NCI-H1105 (cell line): Measurements from ENCODE around the gene GPR31.
"Not testable (repeated sequence)": the region's sequence is repeated elsewhere in the genome, so short reads cannot be mapped to it uniquely, and the experiment has no call there.

Experiments
- DNase-seq: peaks from one replicate; lab custom pipeline; 2025; lab: John Stamatoyannopoulos, UW

GPR31 gene

GRCh38 chr6:167157863-167158262 lies at the start of gene GPR31:
Gene GPR31, minus strand, starts transcription at chr6:167157980. Its CDS starts 149 bp downstream, at chr6:167157831.
- no peak for DNase-seq

GRCh38 chr6:167207527-167207926 lies 49.7 kb upstream of the GPR31 start:
- DNase-seq, result no peak

- not testable (repeated sequence) for DNase-seq
Observed at GRCh38 chr6:167205316-167205715, 47.5 kb upstream of the GPR31 start.

GRCh38 chr6:167204059-167204348 lies 46.2 kb upstream of the GPR31 start:
- not testable (repeated sequence) for DNase-seq

- DNase-seq, result not testable (repeated sequence)
Observed at GRCh38 chr6:167203261-167204058, 45.7 kb upstream of the GPR31 start.

- DNase-seq, result not testable (repeated sequence)
Observed at GRCh38 chr6:167202613-167203012, 44.8 kb upstream of the GPR31 start.

- no peak for DNase-seq
Observed at GRCh38 chr6:167200806-167201205, 43.0 kb upstream of the GPR31 start.

GRCh38 chr6:167195941-167196610 lies 38.3 kb upstream of the GPR31 start:
- DNase-seq, result not testable (repeated sequence)

- not testable (repeated sequence) for DNase-seq
Observed at GRCh38 chr6:167193515-167194125, 35.8 kb upstream of the GPR31 start.

- not testable (repeated sequence) for DNase-seq
Observed at GRCh38 chr6:167191043-167191583, 33.3 kb upstream of the GPR31 start.

- not testable (repeated sequence) for DNase-seq
Observed at GRCh38 chr6:167187275-167187674, 29.5 kb upstream of the GPR31 start.

- not testable (repeated sequence) for DNase-seq
Observed at GRCh38 chr6:167185101-167185500, 27.3 kb upstream of the GPR31 start.

GRCh38 chr6:167182913-167183314 lies 25.1 kb upstream of the GPR31 start:
- DNase-seq, result not testable (repeated sequence)

GRCh38 chr6:167181351-167181750 lies 23.6 kb upstream of the GPR31 start:
- not testable (repeated sequence) for DNase-seq

- DNase-seq, result not testable (repeated sequence)
Observed at GRCh38 chr6:167180086-167180485, 22.3 kb upstream of the GPR31 start.

GRCh38 chr6:167178896-167179655 lies 21.3 kb upstream of the GPR31 start:
- not testable (repeated sequence) for DNase-seq

GRCh38 chr6:167177271-167177670 lies 19.5 kb upstream of the GPR31 start:
- not testable (repeated sequence) for DNase-seq

- DNase-seq, result not testable (repeated sequence)
Observed at GRCh38 chr6:167172011-167172410, 14.2 kb upstream of the GPR31 start.

- DNase-seq, result not testable (repeated sequence)
Observed at GRCh38 chr6:167171300-167171699, 13.5 kb upstream of the GPR31 start.

- DNase-seq, result not testable (repeated sequence)
Observed at GRCh38 chr6:167169867-167170266, 12.1 kb upstream of the GPR31 start.

- DNase-seq, result not testable (repeated sequence)
Observed at GRCh38 chr6:167168296-167168695, 10.5 kb upstream of the GPR31 start.

GRCh38 chr6:167167699-167168098 lies 9.9 kb upstream of the GPR31 start:
- DNase-seq, result not testable (repeated sequence)
